ENCODE data around the gene CREB3. TPM values are rescaled to one million over a fixed set of nuclear protein-coding genes. Genes with fewer than 3 reads are reported as not detected.

CREB3 gene
- total RNA-seq, 1 experiment from 2014 or later, result 29.1 TPM

- POLR2A ChIA-PET (ENCODE audit: low non-redundant PET), result interaction anchor here (0.7 kb wide), 1 partner anchor 14 kb away, joined by 4 read pairs; no protein-coding TSS in a partner anchor
- no TSS peak for BruUV-seq (replicated peaks)
- CTCF ChIA-PET, result interaction anchor here (0.7 kb wide), 1 partner anchor 29 kb away, joined by 5 read pairs; no protein-coding TSS in a partner anchor
Observed at GRCh38 chr9:35689542-35690293, 42.7 kb upstream of the CREB3 start, which contains the start of gene TPM2. TPM2 (minus strand) TSS chr9:35689925; CDS start chr9:35689817, 108 bp downstream.

DNA sequence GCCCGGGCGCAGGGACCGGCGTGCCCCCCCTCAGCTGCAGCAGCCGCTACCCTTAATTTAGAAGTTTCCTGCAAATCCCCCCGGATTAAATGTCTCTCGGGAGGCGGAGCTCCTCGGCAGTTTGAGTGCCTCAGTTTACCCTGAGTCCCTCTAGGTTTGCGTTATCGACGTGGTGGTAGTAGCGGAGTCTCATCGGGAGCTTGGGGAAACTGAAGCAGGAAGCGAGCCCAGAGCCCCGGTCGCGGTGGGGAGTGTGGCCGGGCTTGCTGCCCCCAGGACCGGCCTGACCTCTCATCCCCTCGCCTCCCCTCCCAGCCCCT lies 42.2 kb upstream of the CREB3 start:
- peak overlapping the region; percentile 92 for H3K27ac ChIP-seq (ENCODE audit: low read depth, low read length, poor library complexity, severe bottlenecking)
- no peak for DNase-seq (ENCODE audit: low spot score)
- H3K27me3 ChIP-seq (replicated peaks; ENCODE audit: insufficient read depth, low read depth, low read length, poor library complexity), result no peaks in the 10 kb centered on the region
- H3K36me3 ChIP-seq (ENCODE audit: insufficient read depth, low read length, poor library complexity, severe bottlenecking), result no peaks in the 10 kb centered on the region
- POLR2A ChIA-PET (ENCODE audit: low non-redundant PET), result interaction anchor here (0.7 kb wide), 1 partner anchor 15 kb away, joined by 4 read pairs; no protein-coding TSS in a partner anchor
- no peaks in the 10 kb centered on the region for H3K9me3 ChIP-seq (ENCODE audit: low read depth, low read length, poor library complexity, severe bottlenecking)
- intact Hi-C loops (cut with micrococcal nuclease; ENCODE audit: unreplicated experiment), result no loop called here
- no TSS peak for BruUV-seq (replicated peaks)
- H3K4me1 ChIP-seq (ENCODE audit: insufficient read depth, low read length, poor library complexity, severe bottlenecking), result peaks cover 25% of the 10 kb centered on the region
- TF ChIP-seq CTCF (conservative IDR thresholded peaks at IDR 0.05; ENCODE audit: low read depth, low read length) (no peak), EZH2 (IDR thresholded peaks at IDR 0.05; ENCODE audit: borderline replicate concordance, low read depth, low read length, poor library complexity, severe bottlenecking) (no peak)
- CTCF ChIA-PET, result interaction anchor here (0.7 kb wide), 1 partner anchor 30 kb away, joined by 5 read pairs; no protein-coding TSS in a partner anchor
- H3K4me3 ChIP-seq (ENCODE audit: low read depth, low read length, poor library complexity, severe bottlenecking), result peak overlapping the region; percentile 77

More at GRCh38 chr9:35689542-35690293, 42.7 kb upstream of the CREB3 start, which contains the start of gene TPM2:
- intact Hi-C loops (cut with micrococcal nuclease; ENCODE audit: unreplicated experiment), result no loop called here
- H3K27me3 ChIP-seq (replicated peaks; ENCODE audit: insufficient read depth, low read depth, low read length, poor library complexity), result no peaks in the 10 kb centered on the region
- H3K36me3 ChIP-seq (ENCODE audit: insufficient read depth, low read length, poor library complexity, severe bottlenecking), result peaks cover under 1% of the 10 kb centered on the region
- H3K27ac ChIP-seq (ENCODE audit: low read depth, low read length, poor library complexity, severe bottlenecking), result peak within 1 kb of the TSS; percentile 92
- DNase-seq (ENCODE audit: low spot score), result no peak
- peaks cover 25% of the 10 kb centered on the region for H3K4me1 ChIP-seq (ENCODE audit: insufficient read depth, low read length, poor library complexity, severe bottlenecking)
- no peaks in the 10 kb centered on the region for H3K9me3 ChIP-seq (ENCODE audit: low read depth, low read length, poor library complexity, severe bottlenecking)
- no peak for TF ChIP-seq CTCF (conservative IDR thresholded peaks at IDR 0.05; ENCODE audit: low read depth, low read length)
- TF ChIP-seq EZH2 (IDR thresholded peaks at IDR 0.05; ENCODE audit: borderline replicate concordance, low read depth, low read length, poor library complexity, severe bottlenecking), result no peak
- H3K4me3 ChIP-seq (ENCODE audit: low read depth, low read length, poor library complexity, severe bottlenecking), result peak within 1 kb of the TSS; percentile 77

DNA sequence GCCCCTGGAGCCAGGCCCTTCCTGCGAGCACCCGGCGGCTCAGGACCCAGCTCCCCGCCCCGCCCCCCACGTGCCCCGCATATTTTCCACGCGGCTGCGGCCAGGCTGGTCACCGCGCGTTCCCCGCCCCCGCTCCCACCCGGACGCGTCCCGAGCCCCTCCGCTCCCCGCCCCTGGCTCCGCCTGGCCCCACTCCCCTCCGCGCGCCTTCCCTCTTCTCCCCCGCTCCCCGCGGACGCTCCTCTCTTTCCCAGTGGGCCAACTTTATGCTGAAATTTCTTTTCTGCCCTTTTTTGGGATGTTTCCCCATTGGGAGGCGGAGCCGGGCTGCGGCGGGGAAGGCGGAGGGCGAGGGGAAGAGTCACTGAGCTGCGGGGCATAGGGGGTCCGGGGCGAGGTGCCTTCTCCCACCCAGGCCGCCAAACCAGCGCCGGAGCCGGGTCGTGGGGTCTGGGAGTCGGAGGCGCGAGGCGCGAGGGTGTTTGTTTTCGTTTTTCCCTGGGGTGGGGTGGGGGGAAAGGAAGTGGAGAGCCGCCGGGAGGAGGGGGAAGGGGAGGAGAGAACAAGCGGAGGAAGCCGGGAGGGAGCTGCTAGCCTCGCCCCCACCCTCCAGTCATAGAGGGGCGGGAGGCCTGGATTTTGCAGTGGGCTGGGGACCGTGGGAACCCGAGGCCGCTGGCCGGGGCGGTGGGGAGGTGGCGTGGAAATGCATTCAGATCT lies 41.7 kb upstream of the CREB3 start:
- H3K4me1 ChIP-seq (ENCODE audit: insufficient read depth, low read length, poor library complexity, severe bottlenecking), result peaks cover 25% of the 10 kb centered on the region

More for the DNA sequence above, 41.7 kb upstream of the CREB3 start:
- ChIA-PET POLR2A (ENCODE audit: low non-redundant PET) (interaction anchor here (0.5 to 0.8 kb wide), 5 partner anchors 15 to 952 kb away, joined by 3 to 7 read pairs (median 4); no protein-coding TSS in a partner anchor), CTCF (interaction anchor here (0.7 kb wide), 1 partner anchor 30 kb away, joined by 5 read pairs; no protein-coding TSS in a partner anchor)
- Histone ChIP-seq H3K9me3 (ENCODE audit: low read depth, low read length, poor library complexity, severe bottlenecking) (no peaks in the 10 kb centered on the region), H3K27me3 (replicated peaks; ENCODE audit: insufficient read depth, low read depth, low read length, poor library complexity) (no peaks in the 10 kb centered on the region), H3K4me3 (ENCODE audit: low read depth, low read length, poor library complexity, severe bottlenecking) (peak overlapping the region; percentile 77), H3K27ac (ENCODE audit: low read depth, low read length, poor library complexity, severe bottlenecking) (peak overlapping the region; percentile 92), H3K36me3 (ENCODE audit: insufficient read depth, low read length, poor library complexity, severe bottlenecking) (peaks cover 2% of the 10 kb centered on the region)
- TF ChIP-seq CTCF (conservative IDR thresholded peaks at IDR 0.05; ENCODE audit: low read depth, low read length) (no peak), EZH2 (IDR thresholded peaks at IDR 0.05; ENCODE audit: borderline replicate concordance, low read depth, low read length, poor library complexity, severe bottlenecking) (no peak)
- DNase-seq (ENCODE audit: low spot score), result peak; percentile 71
- intact Hi-C loops (cut with micrococcal nuclease; ENCODE audit: unreplicated experiment), result no loop called here
- no TSS peak for BruUV-seq (replicated peaks)
